Ammon's horn (tissue), 1 donor: ENCODE measurements around the gene ITGB2.
A peak's percentile ranks its signal among the peaks of the same experiment; 100 is the strongest.

ENCODE experiments used
- DNase-seq: peaks from one replicate; pipeline ENCODE4 v3.0.0-alpha.2; 2016; ENCODE audit warnings: low spot score

Gene ITGB2

GRCh38 chr21:44910229-44911067, 10.3 kb downstream of the ITGB2 start:
- DNase-seq = no peak

GRCh38 chr21:44909719-44910118, 11.0 kb downstream of the ITGB2 start:
- no peak for DNase-seq

GRCh38 chr21:44908908-44909307, 11.8 kb downstream of the ITGB2 start:
- no peak for DNase-seq

GRCh38 chr21:44907966-44908895, 12.5 kb downstream of the ITGB2 start:
- DNase-seq = peak; percentile 54

GRCh38 chr21:44907225-44907965, 13.3 kb downstream of the ITGB2 start:
- no peak for DNase-seq

- no peak for DNase-seq
Measured at GRCh38 chr21:44905728-44906090, 15.0 kb downstream of the ITGB2 start.

- no peak for DNase-seq
Measured at GRCh38 chr21:44905016-44905727, 15.5 kb downstream of the ITGB2 start.

- no peak for DNase-seq
Measured at GRCh38 chr21:44904141-44904923, 16.4 kb downstream of the ITGB2 start.

GRCh38 chr21:44903689-44904088, 17.0 kb downstream of the ITGB2 start:
- no peak for DNase-seq

GRCh38 chr21:44903050-44903685, 17.5 kb downstream of the ITGB2 start:
- DNase-seq = no peak

GRCh38 chr21:44902268-44903049, 18.2 kb downstream of the ITGB2 start:
- no peak for DNase-seq

- DNase-seq = no peak
Measured at GRCh38 chr21:44901391-44902074, 19.2 kb downstream of the ITGB2 start.

GRCh38 chr21:44900559-44901251, 20.0 kb downstream of the ITGB2 start:
- no peak for DNase-seq

- DNase-seq = no peak
Measured at GRCh38 chr21:44899768-44900558, 20.7 kb downstream of the ITGB2 start.

GRCh38 chr21:44898851-44899767, 21.6 kb downstream of the ITGB2 start:
- DNase-seq = no peak

GRCh38 chr21:44898011-44898488, 22.6 kb downstream of the ITGB2 start:
- no peak for DNase-seq
